DMS153 treated with DMSO at 0.1 percent for 48 hours (cell line): ENCODE results near the gene UBQLN3.

Source experiments
- DNase-seq: peaks from one replicate; lab custom pipeline; 2025; ENCODE audit not compliant: unreplicated experiment; lab: John Stamatoyannopoulos, UW

UBQLN3 gene

DNA sequence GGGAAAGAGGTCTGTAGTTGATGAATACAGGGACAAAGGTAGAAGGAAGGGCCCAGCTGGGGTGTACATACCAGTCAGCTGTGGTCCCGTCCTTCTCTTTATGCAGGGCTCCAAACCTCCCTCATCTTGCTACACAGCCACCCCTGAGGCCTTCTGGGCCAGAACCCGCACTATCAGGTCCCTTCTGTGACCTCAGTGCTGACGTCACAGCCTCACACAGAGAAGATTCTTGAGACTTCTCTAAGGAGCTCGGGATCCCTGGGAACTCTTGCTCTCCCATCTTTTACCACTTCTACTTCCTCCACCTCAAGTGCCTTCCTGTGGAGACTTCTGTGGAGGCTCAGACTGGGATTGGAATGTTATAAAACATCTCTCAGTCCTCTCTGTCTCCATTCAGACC is at the start of gene UBQLN3:
TSS of gene UBQLN3 (minus strand) at position 155 of the 400 bp plus-strand sequence. CDS start 399 bp downstream, outside the sequence.
- DNase-seq, result no peak

DNA sequence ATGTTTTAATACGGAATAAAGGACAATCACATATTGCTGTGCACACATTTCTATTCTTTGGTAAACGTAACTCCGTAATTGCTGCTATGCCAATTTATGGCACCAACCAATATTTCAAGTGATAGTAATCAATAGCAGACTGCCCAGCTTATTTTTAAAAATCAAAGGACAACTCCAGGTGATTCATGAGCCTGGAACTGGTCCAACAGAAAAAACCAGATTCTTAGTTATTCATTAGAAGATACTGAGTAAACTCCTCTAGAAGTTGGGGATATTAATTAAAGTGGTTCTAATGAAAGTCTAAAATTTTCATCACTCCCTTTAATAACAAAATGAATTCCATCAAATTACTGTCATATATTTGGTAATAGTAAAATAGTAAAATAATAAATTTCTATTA is 48.0 kb upstream of the UBQLN3 start:
- no peak for DNase-seq

DNA sequence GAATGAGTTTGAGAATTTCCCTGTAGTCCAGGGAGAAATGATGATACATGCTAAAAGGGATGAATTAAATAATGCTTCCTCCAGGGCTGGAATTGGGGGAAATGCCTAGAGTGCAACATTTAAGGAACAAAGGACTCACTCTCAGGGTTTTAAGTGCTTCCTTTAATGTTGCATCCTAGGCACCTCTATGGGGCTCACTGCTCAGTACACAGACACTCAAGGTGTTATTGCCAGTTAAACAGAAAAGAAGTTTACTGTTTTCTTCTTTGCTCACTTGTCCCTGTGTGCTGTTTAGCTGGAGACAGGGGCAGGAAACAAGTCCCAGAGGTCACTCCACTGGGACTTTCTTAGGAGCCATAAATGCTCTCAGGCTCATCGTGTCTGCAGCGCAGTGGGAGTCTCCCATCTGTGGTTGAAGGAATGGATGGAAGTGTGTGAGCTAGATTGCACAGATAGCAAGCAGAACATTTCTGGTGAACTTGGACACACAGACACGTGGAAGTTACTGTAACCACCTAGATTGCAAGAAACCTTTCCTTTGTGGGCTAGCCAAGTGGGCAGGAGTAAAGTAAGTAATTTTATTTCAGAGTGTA is 46.9 kb upstream of the UBQLN3 start:
- no peak for DNase-seq

DNA sequence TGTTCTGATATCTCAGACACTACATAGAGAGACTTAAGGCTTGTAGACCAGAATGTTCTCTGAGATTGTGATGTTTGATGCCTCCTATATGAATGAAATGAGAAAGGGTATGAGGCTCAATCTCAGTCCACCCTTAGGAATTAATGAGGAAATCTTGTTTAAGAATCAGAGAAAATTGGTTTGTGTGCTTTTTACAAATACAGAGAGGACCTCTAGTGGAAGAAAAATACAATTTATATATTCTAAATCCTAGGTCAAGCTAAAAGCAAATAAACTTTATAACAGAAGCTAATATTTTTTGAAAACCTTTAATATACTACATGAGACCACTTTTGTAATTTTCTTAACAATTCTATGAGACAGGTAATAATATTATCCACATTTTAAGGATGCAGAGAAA is 43.6 kb upstream of the UBQLN3 start:
- DNase-seq, result no peak

DNA sequence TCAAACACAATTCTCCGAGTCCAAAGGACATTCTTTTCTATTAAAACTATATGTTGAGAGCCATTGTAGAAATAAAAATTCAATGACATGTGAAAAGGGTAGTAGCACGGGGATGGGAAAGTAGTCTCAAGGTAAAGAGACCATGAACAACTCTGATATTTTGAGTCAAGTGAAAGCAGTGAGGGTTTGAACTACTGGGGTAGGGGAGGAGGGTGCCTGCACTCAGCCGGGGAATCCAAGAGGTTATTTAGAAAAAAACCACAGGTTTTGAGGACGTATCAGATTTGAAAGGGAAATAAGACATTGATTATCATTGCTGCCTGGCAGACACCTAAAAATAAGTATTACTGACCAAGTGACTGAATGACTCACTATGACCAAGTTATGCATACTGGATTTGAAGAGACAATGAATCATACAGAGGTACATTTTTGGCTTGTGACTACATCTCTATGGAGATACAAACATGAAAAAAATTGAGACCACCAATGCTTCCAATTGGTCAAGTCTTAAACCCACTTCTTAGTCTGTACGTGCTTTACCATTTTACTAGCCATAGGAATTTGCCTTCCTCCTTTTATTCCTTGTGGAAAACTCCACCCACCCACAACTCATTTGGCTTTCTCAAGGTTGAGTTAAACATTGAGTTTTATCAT is 40.8 kb upstream of the UBQLN3 start:
- no peak for DNase-seq

DNA sequence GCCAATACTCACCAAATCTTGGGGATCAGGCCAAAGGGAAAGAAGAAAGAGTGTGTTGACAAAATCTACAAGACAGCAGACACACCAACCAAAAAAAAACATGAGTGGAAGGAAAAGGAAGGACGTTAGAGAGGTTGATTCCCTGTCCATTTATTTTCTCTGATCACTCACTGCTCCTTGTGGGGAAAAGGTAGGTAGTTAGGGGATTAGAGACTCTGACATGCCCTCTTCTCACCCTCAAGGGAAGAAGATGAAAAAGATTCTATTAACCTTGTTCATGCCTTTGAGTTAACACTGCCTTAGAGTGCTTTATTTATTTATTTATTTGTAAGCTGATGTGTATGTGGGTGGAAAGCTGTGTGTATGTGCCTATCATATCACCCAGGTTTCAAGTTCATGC is 38.7 kb upstream of the UBQLN3 start, which contains the start of gene OR52H1:
TSS of gene OR52H1 (minus strand) at position 101 of the 400 bp plus-strand sequence. CDS start 3,035 bp downstream, outside the sequence.
- no peak for DNase-seq

DNA sequence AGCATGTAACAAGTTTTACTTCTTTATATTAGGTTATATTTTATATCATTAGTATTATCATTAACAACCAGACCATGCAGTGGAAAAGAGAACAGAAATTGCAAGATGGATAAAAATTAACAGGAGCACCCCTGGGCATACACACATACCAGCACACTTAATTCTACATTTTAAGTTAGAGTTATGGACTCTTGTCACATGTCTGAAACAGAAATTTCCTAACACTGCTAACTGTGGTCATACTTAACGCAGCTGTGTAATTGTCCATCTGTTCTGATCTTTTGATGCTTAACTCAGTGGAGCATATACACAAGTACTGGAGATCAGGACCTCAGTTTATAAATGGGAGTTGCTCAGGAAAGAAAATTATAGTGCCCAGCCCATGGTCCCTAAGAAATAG is 38.2 kb upstream of the UBQLN3 start:
- no peak for DNase-seq

DNA sequence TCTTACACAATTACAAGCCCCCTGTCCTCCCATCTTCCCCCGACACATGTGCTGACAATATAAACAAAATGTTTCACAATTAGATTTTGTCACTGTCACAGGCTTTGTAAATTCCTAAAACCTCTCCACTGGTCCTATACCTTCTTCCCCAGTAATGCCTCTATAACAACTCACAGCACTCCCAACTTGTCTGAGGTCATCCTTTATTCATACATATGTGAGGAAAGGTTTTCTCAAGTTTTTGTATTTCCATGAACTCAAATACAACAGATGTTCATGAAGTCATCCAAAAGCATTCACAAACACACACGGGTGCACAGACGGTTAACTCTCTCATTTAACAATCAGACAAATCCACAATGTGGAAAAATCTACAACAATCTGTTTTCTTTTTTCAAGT is 36.7 kb upstream of the UBQLN3 start:
- DNase-seq, result no peak

DNA sequence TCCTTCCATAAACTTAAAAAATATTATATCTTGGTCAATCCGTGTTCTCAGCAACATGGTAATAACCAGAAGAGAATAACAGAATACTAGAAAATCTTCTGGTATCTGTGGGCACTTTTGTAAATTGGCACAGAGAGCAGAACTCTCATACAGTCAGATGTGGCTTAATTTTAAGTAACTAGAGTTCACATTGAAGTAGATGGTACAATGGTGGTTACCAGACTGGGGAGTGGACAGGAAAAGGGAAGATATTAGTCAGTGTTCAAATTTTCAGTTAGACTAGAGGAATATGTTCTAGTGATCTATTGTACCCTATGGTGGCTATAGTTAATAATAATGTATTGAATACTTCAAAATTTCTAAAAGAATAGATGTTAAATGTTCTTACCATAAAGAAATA is 31.7 kb upstream of the UBQLN3 start:
- DNase-seq, result no peak

DNA sequence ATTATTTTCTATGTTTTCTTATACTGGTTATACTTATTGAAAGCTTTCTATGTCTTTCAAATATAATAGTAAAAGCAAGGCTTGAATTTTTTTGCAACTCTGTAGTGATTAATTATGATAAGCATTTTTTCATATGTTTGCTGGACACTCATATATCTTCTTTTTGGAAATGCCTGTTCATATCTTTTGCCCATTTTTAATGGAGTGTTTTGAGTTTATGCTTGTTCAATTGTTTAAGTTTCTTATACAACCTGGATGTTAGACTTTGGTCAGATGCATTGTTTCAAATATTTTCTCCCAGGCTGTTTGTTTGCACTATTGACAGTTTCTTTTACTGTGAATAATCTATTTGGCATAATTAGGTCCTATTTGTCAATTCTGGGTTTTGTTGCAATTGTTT is 26.7 kb upstream of the UBQLN3 start:
- no peak for DNase-seq

DNA sequence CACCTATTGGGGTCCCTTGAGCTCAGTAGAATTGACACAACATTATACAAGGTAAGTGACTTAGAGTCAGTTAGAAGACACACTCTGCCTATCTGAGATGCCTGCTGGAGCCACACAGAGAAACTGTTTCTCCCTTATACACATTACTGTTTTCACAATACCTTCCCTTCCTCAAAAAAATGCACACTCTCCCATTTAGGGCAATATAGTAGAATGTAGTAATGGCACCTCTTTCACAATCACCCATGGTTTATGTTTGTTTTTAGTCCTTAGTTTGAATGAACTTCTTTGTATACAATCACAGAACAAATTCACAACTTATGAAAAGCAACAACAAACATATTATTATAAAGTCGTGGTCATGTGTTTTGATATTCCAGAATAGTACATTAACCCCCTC is 24.3 kb upstream of the UBQLN3 start:
- DNase-seq, result no peak

DNA sequence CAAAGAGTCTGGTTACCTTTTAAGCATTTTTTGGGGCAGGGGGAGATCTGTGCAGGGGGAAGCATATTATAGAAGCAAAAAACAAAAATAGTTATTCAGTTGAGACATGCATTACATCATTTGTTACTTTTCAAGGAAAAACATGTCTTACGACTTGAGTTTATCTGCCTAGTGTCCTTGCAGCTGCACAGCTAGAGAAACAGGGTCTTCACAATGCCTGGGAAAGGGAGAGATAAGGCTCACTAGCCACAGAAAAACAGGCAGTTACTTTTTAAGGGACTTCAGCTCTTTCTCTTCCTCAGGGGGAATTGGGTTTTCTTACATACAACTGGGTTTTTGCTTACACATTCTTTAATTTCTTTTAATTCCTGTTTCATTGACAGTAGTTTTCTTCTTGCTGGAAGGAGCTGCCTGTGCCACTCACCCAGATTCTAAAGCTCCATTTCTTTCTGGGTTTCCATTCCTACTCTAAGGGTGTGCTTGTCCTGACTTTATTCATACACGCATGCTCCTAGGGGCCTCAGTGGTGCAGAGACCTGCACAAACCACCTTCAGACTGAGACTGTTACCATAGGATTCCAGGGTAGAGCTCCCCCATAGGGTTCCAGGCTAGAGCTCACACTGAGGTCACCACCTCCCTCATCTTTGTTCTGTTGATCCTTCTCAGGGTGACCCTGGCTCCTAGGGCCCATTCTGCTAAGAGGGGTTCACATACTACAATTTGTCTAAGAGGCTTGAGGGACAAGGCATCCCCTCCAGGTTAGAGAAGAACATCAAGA is 21.5 kb upstream of the UBQLN3 start:
- DNase-seq, result no peak

DNA sequence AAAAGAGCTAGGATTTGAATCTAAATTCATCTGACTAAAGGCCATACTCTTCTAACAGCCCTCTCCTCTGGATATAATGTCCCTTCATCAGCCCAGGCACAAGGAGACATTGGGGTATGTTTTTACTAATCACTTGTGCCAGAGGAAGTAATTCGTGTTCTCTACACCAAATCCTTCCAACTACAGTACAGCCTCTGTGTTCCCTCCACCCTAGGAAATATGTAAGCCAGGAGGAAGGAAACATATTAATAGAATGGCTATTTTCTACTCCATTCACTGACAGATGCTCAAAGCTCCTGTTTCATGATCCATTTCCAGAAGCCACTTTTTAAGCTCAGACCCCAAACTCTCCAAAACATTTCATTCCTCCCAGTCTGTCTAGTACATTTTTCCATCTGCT is 18.7 kb upstream of the UBQLN3 start:
- no peak for DNase-seq

DNA sequence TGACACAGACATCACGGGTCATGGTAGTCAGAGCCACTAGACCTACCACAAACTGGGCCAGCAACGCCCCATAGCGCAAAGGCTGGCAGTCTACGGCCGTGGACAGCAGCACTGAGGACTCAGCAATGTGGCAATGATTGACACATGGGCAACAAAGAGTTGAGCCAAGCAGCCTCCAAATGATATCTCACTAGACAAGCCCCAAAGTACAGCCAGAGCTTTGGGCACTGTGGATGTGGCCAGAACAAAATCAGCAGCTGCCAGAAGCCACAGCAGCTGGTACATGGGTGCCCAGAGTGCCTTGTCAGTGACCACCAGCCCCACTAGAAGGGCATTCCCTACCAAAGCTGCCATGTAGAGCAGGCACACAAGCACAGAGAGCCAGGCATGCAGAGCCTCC is 18.0 kb upstream of the UBQLN3 start:
- DNase-seq, result no peak

DNA sequence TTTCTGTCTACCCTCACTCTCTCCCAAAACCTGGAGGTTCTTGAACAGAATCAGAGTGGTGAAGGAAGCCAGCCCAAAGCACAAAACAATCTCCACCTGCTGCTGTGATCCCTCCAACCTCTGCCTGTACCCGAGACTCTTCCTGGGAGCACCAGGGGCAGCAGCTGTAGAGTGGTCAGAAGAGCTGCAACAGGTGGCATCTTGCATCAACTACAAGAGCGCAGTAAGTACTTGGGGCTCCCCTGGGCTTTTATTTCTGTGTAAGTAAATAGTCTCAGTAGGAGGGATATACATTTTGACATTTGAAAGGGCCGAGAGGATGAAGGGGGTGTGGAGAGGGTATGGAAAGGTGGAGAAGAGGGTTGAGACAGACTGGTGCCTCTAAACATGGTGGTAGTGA is 15.0 kb upstream of the UBQLN3 start:
- DNase-seq, result no peak

DNA sequence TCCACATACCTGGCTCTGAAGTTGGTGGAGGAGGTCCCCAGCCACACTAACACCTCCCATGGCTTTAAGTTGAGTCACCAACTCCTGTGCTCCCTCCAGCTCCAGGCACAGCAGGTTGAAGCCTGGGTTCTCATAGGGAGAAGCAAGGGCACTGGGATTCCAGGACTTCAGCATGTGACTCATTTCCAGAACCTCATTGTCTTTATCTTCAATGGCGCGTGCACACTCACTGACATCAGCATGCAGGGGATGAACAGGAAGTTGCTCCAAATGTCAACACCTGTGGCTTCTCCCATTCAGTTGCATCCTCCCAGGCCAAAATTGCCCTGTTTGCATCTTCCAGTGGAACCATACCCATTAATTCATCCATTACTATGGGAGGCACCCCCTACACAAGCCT is 12.6 kb upstream of the UBQLN3 start:
- no peak for DNase-seq

DNA sequence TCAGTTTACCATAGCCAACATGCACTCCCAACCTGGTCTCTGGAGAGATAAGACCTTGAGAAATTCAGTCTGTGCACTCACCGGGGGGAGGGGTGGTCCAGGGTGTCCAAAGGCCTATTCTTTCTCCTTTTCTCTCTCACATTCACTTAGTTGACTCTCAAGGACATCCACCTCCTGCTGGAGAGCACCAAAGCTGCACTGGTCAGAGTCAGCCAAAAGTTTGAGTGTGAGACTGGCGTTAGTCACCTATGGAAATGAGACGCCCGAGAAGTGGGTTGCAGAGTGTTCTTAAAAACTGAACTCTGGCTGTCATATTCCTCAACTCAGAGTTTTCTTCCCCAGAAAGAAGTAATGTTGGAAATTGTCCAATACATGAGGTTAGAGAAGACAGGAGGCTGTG is 11.8 kb upstream of the UBQLN3 start:
- no peak for DNase-seq

DNA sequence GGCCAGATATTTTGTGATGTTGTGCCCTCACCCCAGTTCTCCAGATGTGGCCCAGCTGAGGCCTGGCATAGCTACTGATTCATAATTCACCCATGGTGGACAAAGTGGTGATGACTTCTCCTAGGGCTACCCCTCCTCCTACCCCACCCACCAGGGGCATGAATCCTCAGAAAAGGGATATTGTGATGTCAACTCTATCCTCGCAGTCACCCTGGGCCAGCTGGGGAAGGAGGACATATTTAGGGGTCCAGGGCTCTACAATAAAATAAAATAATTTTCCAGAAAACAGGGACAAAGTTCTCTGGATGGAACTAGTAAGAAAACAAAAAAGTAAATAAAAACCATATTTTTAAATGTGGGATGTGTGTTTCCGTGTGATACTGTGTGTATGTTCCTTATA is 6.8 kb upstream of the UBQLN3 start, which contains the start of gene UBQLNL:
TSS of gene UBQLNL (minus strand) at position 101 of the 400 bp plus-strand sequence. CDS start 258 bp downstream, outside the sequence.
- no peak for DNase-seq

DNA sequence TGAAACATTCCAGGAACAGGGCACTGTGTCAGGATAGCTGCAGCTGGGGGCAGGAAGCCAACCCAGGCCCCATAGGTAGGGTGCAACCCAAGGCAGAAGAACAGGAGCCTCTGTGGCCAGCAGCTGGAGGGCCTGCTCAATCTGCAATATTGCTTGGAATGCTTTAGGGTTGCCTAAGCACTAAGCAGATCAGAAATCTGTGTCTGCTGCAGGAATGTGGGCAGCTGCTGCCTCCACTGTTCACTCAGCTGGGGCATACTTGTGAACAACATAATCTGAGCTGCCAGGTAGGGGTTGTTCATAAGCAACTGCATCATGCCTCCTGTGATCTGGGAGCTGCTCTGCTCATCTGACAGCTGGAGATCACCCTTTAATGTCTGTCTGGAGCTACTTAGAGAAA is 5.1 kb upstream of the UBQLN3 start:
- no peak for DNase-seq

DNA sequence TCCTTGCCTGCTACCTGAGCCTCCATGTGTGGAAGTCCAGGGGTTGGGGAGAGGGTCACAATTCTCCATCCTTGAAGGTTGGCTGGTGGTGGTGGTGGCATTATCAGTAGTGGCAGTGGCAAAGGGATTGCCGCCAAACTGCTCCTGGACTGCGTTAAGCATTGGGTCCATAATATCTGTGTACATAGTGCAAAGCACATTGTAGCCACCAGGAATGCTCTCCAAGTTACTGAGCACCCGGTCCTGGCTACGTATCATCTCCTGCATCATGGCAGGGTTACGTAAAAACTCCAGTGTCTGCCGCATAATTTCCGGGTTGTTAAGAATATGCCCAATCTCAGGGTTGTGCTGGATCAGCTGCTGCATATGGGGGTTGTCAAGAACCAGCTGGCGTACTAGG is 1.2 kb downstream of the UBQLN3 start:
- no peak for DNase-seq

DNA sequence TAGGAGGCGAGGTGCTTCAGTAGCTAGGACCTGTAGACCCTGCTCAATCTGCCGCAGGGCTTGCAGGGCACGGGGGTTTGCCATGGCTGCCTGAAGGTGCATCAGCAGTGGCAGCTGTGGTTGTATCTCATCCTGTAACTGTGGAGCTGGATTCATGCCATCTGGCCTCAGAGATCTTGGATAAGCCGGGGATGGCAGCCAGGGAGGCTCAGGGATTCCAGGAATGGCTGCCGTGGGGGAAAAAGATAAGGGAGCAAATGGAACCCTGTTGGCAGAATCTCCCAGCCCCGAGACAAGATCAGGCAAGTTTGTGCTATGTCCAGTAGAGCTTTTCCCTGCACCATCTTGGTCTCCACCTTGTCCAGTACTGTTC is 1.8 kb downstream of the UBQLN3 start:
- DNase-seq, result no peak
